GM18526 (cell line): ENCODE results near the gene POLR3B.

Source experiments
- POLR2A ChIP-seq: IDR thresholded peaks from 3 replicates; pipeline ENCODE4 v1.6.1; 2011; ENCODE audit not compliant: insufficient read length; ENCODE audit errors: extremely low read depth

POLR3B gene

DNA sequence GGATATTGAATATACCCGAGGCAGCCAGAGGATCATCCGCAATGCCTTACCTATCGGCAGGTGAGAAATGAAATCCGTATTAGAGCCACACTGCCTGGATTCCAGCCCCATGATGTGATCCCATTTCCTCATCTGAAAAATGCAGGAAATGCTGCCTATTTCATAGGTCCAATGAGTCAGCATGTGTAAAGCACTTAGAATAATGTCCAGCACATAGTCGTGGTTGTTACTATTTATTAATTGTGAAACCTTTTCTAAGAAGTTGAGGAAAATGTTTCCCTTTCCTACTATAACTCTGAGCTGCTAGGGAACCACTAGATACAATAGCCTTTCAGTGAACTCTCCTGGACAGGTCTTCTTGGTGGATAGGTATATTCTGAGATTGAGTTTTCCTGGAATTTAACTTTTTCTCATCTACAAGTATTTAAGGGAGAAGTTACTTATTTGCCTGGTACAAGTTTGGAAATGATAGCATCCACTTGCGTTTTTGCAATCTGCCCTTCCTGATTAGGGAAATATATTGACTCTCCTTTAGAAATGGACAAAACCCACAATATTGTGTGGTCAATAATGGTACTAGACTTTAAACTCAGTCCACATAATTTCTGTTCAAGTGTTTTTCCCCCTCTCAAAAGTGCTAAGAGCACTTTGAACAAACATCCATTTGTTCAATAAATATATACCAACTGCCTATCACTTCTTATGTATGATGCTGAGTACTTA, 12.2 kb downstream of the POLR3B start:
- no peak for TF ChIP-seq POLR2A

- no peak for TF ChIP-seq POLR2A
Measured at GRCh38 chr12:106378788-106379187, 21.2 kb downstream of the POLR3B start.

DNA sequence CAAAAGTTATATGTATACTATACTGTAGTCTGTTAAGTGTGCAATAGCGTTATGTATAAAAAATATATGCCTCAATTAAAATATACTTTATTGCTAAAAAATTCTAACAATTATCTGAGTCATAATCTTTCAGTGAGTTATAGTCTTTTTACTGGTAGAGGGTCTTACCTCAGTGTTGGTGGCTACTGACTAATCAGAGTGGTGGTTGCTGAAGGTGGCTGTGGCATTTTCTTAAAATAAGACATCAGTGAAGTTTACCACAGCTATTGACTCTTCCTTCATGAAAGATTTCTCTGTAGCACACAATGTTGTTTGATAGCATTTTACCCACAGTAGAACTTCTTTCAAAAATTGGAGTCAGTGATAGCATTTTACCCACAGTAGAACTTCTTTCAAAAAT, 23.4 kb downstream of the POLR3B start:
- TF ChIP-seq POLR2A: no peak

DNA sequence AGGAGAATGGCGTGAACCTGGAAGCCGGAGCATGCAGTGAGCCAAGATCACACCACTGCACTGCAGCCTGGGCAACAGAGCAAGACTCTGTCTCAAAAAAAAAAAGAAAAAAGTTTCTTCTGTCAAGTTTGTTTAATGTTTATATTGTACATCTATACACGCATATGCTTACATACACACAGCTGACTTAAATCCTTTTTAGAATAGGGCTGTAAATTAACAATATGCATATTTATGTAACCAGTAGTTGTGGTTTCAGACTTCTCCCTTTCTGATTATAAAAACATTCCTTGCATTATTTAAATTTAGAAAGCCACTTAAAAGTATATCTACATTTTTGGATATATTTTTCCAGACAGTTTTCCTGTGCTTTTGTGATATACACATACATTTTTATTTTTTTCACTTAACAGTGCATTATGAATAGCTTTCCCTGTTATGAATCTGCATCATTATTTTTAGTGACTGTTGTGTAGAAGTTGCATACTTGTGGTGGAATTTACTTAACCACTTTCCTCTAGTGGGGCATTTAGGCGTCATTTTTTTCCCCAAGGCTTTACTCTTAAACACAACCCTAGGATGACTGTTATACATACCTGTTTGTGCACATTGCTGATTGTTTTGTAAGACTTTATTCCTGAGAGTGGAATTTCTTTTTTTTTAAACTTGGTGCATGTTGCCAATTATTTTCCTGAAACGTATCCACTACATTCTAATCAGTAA, 29.4 kb downstream of the POLR3B start:
- TF ChIP-seq POLR2A: no peak

DNA sequence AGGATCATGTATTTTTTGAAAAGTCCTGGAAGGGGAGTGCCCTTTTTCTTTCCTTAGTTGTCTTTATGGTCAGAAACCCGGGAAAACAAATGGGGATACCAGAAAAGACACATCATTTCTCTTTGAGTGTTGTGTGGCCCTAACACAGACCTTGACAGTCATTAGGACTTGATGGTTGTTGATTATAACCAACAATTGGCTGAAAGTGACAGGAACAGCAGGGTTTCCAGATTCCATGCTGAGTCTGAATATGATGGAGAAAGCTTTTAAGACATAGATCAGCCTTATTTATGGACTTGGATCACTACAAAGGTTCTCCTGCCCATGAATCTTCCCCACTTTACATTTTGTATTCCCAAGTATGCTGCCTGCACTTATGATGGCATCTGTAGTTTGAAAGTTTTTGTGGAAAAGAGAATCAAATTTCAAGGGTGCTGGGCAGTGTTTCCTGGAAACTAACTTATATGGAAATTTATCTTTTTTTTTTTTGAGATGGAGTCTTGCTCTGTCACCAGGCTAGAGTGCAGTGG, 30.4 kb downstream of the POLR3B start:
- no peak for TF ChIP-seq POLR2A

- no peak for TF ChIP-seq POLR2A
Measured at GRCh38 chr12:106389151-106389550, 31.6 kb downstream of the POLR3B start.

DNA sequence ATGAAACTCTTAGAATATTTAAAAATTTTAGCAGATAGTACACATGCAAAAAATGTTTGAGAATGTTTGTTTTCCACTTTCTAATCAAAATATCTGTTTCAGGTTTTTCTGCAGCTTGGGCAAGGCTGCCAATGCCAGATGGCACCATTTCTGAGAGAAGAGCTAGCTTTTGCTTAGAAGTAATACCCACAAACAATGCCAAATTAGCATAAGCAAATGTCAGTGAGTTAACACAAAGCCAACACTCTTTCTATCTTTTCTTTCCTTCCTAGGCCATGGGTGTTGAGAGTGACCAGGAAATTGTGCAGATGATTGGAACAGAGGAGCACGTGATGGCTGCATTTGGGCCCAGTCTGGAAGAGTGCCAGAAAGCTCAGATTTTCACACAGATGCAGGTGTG, 35.2 kb downstream of the POLR3B start:
- no peak for TF ChIP-seq POLR2A

DNA sequence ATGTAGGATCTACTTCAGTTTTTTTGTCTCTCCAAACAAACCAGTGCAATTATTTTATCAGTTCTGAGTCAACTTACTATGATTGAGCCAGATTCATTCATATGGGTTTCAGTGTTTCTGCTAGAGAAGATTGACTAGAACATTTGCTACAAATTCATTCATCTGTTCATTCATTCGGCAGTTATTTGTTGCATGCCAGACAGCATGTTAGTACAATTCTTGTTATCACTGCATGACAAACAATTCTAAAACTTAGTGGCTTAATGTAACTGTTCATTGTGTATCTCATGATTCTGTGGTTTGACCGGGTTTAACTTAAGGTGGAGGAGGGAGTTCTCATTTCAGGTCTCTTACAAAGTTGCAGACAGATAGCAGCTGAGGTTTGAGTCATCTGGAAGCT, 52.3 kb downstream of the POLR3B start:
- TF ChIP-seq POLR2A: no peak

DNA sequence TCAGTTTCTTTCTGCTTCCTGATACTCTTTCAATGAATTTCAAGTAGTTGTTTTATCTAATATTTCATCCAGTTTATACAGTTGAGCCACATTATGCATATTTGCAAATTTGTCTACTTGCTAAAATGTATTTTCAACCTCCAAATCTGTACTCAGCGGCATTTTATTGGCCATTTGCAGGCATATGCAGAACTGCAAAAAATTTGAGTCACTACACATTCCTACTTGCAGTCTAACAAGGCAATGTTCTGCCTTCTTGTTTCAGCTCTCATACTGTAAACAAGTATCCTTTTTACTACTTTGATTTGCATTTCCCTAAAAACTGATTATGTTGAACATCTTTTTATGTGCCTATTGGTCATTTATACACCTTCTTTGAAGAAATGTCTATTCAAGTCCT, 55.0 kb downstream of the POLR3B start:
- TF ChIP-seq POLR2A: no peak

DNA sequence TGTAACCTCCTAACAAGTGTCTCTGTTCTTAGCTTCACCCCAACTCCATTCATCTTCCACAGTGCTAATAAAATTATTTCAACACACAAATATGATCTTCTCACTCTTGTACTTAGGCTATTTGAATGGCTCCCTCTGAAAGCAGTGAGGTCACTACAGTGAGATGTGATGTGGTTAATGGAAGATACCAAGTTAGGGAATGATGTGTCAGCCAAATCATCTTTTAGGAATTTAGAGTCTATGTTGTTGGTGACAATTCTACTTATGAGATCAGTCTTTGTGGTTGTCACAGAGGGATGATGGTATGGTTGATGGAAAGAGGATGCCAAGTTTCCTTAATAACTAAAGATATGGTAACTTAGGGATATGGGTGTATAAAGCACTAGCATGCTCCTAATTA, 57.6 kb downstream of the POLR3B start:
- no peak for TF ChIP-seq POLR2A

DNA sequence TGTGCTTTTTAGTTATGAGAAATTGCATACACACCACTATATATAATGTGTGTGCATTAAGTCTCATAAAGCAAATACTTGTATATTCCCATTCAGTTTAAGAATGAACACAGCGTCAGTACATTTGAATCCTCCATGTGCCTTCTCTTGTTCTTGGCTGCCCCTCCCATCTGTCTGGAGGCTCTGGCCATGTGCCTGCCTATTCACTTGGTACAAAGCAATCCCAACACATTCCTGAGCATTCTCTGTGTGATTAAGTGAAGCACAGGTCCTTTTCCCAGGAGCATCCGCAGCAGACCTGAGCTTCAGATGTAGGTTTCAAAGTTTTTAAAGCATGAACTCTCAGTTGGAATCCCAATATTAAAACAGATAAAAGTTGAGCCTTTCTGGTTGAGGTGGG, 58.7 kb downstream of the POLR3B start:
- TF ChIP-seq POLR2A: no peak

DNA sequence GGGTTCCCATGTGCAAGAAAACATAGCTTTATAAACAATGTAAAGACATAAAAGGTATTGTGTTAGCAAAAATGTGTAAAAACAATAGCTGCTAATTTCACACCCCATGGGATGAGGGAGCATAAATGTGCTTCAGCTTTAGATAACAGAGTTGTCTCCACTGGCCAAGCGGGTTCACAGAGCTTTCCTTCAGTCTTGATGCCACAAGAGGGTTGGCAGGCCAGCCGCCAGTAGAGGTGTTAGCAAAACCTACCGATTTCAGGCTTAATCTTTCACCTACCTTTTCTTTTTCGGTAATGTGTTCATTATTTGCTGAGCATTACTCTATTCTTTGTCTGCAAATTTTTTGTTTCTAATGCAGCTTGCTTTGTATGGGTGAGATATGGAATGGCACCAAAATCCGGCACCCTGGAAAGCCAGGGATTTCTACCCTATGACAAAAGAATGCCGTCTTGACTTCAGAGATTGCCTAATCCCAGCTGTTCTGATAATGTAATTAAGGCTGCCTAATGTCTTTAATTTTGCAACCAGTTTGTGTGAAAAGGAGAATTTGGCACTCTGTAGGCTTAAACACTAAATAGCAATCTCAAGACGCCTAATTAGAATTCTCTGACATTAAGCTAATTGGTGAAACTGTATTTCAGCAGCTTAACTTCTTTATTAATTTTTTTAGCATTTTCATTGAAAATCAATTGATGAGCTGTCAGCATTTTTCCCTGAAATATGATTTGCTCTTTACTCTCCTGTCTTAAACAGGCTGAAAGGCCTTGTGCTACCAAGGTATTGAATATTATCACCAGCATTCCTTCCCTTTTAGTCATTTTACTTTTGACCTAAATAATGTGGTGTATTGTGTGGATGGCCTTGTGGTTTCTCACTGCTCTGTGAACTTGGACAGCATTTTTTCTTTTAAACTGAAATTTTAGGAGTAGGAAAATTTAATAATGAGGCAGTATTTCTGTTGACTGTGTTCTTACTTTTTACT, 60.7 kb downstream of the POLR3B start:
- TF ChIP-seq POLR2A: no peak

- no peak for TF ChIP-seq POLR2A
Measured at GRCh38 chr12:106418970-106419369, 61.4 kb downstream of the POLR3B start.

GRCh38 chr12:106423291-106423690, 65.7 kb downstream of the POLR3B start:
- no peak for TF ChIP-seq POLR2A

DNA sequence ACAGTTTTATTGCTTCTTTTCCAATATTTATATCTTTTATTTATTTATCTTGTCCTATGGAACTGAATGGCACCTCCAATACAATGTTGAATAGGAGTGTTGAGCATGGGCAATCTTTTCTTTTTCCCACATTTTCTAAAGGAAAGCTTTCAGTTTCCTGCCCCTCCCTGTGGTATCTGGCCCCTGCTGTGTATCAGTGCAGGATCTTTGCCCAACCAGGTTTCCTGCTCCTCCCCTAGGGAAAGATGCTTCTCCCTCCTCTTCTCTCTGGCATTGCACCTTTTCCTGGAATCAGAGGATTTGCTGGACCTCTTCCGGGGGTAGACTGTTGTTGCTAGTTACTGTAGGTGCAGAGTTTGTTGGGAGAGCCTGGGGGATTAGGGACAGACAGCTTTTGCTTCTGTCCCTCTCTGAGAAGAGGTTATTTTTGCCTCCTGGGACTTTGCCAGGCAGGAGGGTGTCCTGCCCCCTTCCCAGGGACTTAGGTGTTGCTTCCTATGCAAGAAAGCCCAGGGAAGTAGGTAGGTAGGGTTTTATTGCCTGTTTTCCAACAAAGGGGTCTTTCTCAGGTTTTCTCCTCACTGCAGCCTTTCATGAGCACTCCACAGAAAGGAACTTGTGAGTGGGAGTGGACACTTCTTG, 67.6 kb downstream of the POLR3B start:
- TF ChIP-seq POLR2A: no peak
